ENCODE results near the gene UBL4A. TPM values are rescaled to one million over a fixed set of nuclear protein-coding genes. Genes with fewer than 3 reads are reported as not detected.

The UBL4A gene
- total RNA-seq, 2 donors from 2014 or later = 54.6 to 61.0 TPM

GRCh38 chrX:154488336-154489075 lies 2.1 kb upstream of the UBL4A start:
- TF ChIP-seq, protein P1, sequence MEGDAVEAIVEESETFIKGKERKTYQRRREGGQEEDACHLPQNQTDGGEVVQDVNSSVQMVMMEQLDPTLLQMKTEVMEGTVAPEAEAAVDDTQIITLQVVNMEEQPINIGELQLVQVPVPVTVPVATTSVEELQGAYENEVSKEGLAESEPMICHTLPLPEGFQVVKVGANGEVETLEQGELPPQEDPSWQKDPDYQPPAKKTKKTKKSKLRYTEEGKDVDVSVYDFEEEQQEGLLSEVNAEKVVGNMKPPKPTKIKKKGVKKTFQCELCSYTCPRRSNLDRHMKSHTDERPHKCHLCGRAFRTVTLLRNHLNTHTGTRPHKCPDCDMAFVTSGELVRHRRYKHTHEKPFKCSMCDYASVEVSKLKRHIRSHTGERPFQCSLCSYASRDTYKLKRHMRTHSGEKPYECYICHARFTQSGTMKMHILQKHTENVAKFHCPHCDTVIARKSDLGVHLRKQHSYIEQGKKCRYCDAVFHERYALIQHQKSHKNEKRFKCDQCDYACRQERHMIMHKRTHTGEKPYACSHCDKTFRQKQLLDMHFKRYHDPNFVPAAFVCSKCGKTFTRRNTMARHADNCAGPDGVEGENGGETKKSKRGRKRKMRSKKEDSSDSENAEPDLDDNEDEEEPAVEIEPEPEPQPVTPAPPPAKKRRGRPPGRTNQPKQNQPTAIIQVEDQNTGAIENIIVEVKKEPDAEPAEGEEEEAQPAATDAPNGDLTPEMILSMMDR (IDR thresholded peaks at IDR 0.05) = no peak
- peaks cover 0 to 19% of the 10 kb centered on the region in 2 donors for H3K4me1 ChIP-seq
- no peak for DNase-seq (ENCODE audit: low spot score)
- no peak overlapping the region for H3K27ac ChIP-seq
- H3K36me3 ChIP-seq = no peaks in the 10 kb centered on the region
- H3K27me3 ChIP-seq = no peaks in the 10 kb centered on the region
- no peak overlapping the region for H3K4me3 ChIP-seq
- H3K9me3 ChIP-seq = no peaks in the 10 kb centered on the region

DNA sequence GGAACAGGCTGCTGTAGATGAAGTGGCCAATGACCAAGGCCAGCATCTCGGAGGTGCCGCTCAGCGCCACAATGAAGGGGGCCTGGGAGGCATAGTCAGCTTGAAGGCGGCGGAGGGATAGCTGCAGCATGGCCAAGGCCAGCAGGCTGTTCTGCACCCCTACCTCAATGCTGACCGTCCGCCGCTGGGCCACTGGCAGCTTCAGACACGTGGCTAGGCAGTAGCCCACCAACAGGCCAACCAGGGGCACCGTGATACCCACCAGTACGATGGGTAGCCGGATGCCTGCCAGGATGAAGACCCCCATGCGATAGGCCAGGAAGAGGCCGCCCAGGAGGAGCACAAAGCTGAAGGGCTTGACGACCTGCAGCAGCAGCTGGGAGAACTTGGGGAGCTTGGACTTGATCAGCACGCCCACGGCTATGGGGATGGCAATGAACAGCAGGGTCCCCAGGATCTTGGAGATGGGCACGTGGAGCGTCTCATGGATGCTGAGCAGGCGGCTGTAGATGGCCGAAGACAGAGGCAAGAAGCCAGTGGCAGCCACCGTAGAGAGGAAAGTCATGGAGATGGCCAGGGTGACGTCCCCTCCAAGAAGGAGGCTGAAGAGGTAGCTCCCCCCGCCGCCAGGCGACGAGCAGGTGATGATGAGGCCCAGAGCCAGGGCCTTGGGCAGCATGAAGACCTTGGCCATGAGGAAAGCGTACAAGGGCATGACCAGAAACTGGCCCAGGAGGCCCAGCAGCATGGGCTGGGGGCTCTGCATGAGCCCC lies 1.3 kb upstream of the UBL4A start:
- Histone ChIP-seq H3K4me3 (no peak overlapping the region), H3K27ac (peak overlapping the region; percentile 78 to 82), H3K27me3 (no peaks in the 10 kb centered on the region), H3K9me3 (no peaks in the 10 kb centered on the region), H3K4me1 (peaks cover 0 to 19% of the 10 kb centered on the region in 2 donors), H3K36me3 (no peaks in the 10 kb centered on the region)
- TF ChIP-seq, protein P1 (IDR thresholded peaks at IDR 0.05) = no peak
- DNase-seq (ENCODE audit: low spot score) = no peak

GRCh38 chrX:154486052-154486395 lies 391 bp downstream of the UBL4A start:
- Histone ChIP-seq H3K4me3 (peak overlapping the region; percentile 58 to 68), H3K27me3 (no peaks in the 10 kb centered on the region), H3K9me3 (no peaks in the 10 kb centered on the region), H3K36me3 (no peaks in the 10 kb centered on the region), H3K27ac (peak overlapping the region; percentile 82 to 86), H3K4me1 (peaks cover 0 to 19% of the 10 kb centered on the region in 2 donors)
- no peak for DNase-seq (ENCODE audit: low spot score)
- TF ChIP-seq, protein P1 (IDR thresholded peaks at IDR 0.05) = no peak

- Histone ChIP-seq H3K4me1 (peaks cover 0 to 19% of the 10 kb centered on the region in 2 donors), H3K27me3 (no peaks in the 10 kb centered on the region), H3K9me3 (no peaks in the 10 kb centered on the region), H3K4me3 (peak overlapping the region; percentile 58 to 68), H3K36me3 (no peaks in the 10 kb centered on the region), H3K27ac (peak overlapping the region; percentile 82 to 86)
- DNase-seq (ENCODE audit: low spot score) = no peak
- TF ChIP-seq, protein P1 (IDR thresholded peaks at IDR 0.05) = no peak
Measured at GRCh38 chrX:154485150-154486051, 1.0 kb downstream of the UBL4A start.

DNA sequence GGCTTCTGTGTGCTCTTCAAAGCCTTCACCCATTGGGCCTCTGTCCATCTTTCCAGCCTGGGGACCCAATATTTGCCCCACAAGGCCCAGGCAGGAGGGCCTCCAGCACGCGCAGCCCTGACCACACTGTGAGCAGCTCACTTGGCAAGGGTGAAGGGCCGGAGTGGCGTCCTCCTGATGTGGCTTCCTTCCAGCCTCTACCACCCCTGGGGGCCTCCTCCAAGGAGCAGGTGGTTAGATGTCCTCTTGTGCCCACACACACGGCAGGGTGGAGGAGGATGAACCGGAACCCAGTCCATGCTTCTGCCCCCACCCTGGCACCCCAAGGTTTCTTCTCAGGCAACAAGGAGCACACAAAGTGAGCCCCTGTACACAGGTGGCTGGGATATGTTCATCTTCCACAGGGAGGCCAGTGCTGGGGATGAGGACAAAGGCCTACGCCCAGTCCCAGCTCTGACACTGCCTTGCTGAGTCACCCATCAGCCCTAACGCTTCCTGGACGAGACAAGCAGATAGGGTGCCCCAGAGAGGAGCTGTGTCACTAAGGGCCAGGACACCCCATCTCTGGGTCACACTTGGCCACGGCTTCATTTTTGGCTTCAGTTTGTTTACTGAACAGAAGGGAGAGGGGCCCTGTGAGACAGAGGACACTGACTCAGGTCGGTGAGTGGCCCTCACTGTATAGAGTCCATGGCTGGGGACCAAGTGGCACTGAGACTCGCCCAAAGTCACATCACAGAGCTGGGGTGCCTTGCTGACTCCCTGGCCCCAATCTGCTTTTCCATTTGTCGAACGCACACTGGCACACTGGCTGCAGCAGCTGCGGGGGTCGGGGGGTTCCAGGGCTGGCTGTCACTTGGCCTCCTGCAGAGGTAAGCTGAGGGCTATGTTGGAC lies 1.9 kb downstream of the UBL4A start:
- Histone ChIP-seq H3K4me1 (peaks cover 0 to 19% of the 10 kb centered on the region in 2 donors), H3K4me3 (no peak overlapping the region), H3K36me3 (no peaks in the 10 kb centered on the region), H3K27me3 (no peaks in the 10 kb centered on the region), H3K27ac (peak overlapping the region; percentile 82 to 86), H3K9me3 (no peaks in the 10 kb centered on the region)
- DNase-seq (ENCODE audit: low spot score) = no peak
- TF ChIP-seq, protein P1 (IDR thresholded peaks at IDR 0.05) = no peak

Data from right atrium auricular region (tissue), 2 donors.